SU-DHL-6 (cell line): ENCODE measurements around the gene PAQR6.

ENCODE experiments used
- CTCF ChIP-seq: fragments of 200-600 bp; sonication (generic); IDR thresholded peaks from one replicate; pipeline ENCODE4 v1.5.1; 2017; ENCODE audit warnings: antibody characterized with exemption, mild to moderate bottlenecking, low read length, moderate library complexity; ENCODE audit not compliant: insufficient read depth, poor library complexity, severe bottlenecking
- EZH2phosphoT487 ChIP-seq: fragments of 200-600 bp; sonication (generic), shearing (Covaris generic); conservative IDR thresholded peaks from 2 replicates; pipeline ENCODE4 v1.6.1; 2018; ENCODE audit warnings: mild to moderate bottlenecking, antibody characterized with exemption, low read length, moderate library complexity, mixed read lengths

- TF ChIP-seq CTCF (no peak), EZH2phosphoT487 (no peak)
Measured at GRCh38 chr1:156279837-156280236, 32.0 kb upstream of the PAQR6 start.
